ENCODE measurements around the gene NDST3.

DNA sequence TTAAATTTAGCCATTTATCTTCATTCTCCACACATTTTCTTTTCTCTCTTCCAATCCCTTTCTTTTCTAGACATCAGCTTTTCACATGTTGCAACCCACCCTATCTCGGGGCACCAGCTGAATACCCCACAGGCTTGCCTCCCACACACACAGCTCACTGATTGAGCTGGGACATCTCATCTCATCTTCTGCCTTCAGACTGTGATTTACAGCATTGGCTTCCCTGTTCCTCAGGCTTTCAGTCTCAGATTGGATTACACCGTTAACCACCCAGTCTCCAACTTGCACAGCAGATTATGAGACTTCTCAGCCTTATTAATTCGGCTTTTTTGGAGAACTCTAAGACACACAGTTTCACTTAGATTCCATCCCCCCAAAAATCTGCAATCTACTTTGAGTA is 224.8 kb downstream of the NDST3 start:
- TF ChIP-seq, protein P1, sequence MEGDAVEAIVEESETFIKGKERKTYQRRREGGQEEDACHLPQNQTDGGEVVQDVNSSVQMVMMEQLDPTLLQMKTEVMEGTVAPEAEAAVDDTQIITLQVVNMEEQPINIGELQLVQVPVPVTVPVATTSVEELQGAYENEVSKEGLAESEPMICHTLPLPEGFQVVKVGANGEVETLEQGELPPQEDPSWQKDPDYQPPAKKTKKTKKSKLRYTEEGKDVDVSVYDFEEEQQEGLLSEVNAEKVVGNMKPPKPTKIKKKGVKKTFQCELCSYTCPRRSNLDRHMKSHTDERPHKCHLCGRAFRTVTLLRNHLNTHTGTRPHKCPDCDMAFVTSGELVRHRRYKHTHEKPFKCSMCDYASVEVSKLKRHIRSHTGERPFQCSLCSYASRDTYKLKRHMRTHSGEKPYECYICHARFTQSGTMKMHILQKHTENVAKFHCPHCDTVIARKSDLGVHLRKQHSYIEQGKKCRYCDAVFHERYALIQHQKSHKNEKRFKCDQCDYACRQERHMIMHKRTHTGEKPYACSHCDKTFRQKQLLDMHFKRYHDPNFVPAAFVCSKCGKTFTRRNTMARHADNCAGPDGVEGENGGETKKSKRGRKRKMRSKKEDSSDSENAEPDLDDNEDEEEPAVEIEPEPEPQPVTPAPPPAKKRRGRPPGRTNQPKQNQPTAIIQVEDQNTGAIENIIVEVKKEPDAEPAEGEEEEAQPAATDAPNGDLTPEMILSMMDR (IDR thresholded peaks at IDR 0.05) = no peak
- no peak for TF ChIP-seq POLR2A (IDR thresholded peaks at IDR 0.05)
